ENCODE results near the gene NSG2. TPM values are rescaled to one million over a fixed set of nuclear protein-coding genes. Genes with fewer than 3 reads are reported as not detected.

NSG2 gene
- total and polyA plus RNA-seq, 2 of the 4 experiments (the other 2 are of a cell fraction): not detected

DNA sequence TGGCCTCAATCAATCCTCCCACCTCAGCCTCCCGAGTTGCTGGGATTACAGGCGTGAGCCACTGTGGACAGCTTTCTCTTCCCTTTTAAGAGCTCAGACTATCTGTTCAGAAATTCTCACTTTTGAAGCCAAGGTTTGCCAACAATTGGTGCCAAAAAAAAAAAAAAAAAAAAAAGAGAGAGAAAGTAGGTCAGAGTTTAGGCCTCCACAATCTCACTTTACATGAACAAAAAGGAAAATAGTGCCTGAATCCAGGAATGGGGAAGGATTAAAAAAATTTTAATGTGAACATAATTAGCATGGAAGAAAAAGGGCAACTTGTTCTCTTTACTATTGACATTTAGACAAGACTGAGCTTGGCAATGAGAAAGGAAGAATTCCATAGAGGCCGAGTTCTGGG lies 94.1 kb downstream of the NSG2 start:
- Histone ChIP-seq H3K14ac (replicated peaks; ENCODE audit: low read depth, low read length) (no peak overlapping the region), H2BK15ac (ENCODE audit: low read depth, low read length) (no peak overlapping the region), H3K27me3 (ENCODE audit: control insufficient read depth, insufficient read depth, low read length) (no peaks in the 10 kb centered on the region), H3K4me1 (ENCODE audit: control insufficient read depth, insufficient read depth, low read length) (no peaks in the 10 kb centered on the region), H3K56ac (ENCODE audit: extremely low read depth, insufficient read depth, low read length) (no peak overlapping the region), H3K18ac (ENCODE audit: low read depth, low read length) (no peak overlapping the region), H4K8ac (ENCODE audit: low read depth in 2 of 2, low read length in 2 of 2) (no peak overlapping the region), H4K5ac (ENCODE audit: low read depth, low read length) (no peak overlapping the region), H4K20me1 (ENCODE audit: insufficient read depth, low read length) (no peaks in the 10 kb centered on the region), H2AFZ (replicated peaks; ENCODE audit: low read length, poor library complexity) (no peak overlapping the region), H2BK5ac (ENCODE audit: low read depth, low read length, poor library complexity, severe bottlenecking) (no peak overlapping the region), H3K4me3 (ENCODE audit: insufficient read depth, low read depth, low read length) (no peak overlapping the region), H3K4me2 (ENCODE audit: low read depth, low read length) (no peak overlapping the region), H2BK120ac (ENCODE audit: low read depth, low read length) (no peak overlapping the region), H2AK5ac (ENCODE audit: low read depth, low read length) (no peak overlapping the region), H3K23ac (ENCODE audit: low read depth, low read length) (no peak overlapping the region), H3K9me3 (ENCODE audit: control insufficient read depth, insufficient read depth, low read length) (peaks cover 19% of the 10 kb centered on the region), H3K79me1 (ENCODE audit: low read depth in 1 of 2, low read length in 2 of 2) (no peaks in the 10 kb centered on the region), H2BK20ac (ENCODE audit: low read depth, low read length) (no peak overlapping the region), H3K36me3 (ENCODE audit: control insufficient read depth, insufficient read depth, low read length) (no peaks in the 10 kb centered on the region), H3K4ac (ENCODE audit: low read depth, low read length) (no peak overlapping the region), H4K91ac (ENCODE audit: insufficient read depth, low read depth, low read length) (no peak overlapping the region), H3K27ac (ENCODE audit: insufficient read depth, low read length) (no peak overlapping the region), H3K9ac (ENCODE audit: low read depth, low read length) (no peak overlapping the region), H2AK9ac (replicated peaks; ENCODE audit: low read depth, low read length, poor library complexity) (no peak overlapping the region), H3K9me1 (ENCODE audit: insufficient read depth, low read length) (no peaks in the 10 kb centered on the region)
- DNase-seq (no peak), ATAC-seq (ENCODE audit: low read depth) (no peak)
- 60% methylated on average over 1 of the region's 3 CpGs; no CpG with 5 or more reads in 1 of the 2 experiments for WGBS, 2 experiments (ENCODE audit: extremely low coverage in 2 of 2, insufficient read length in 1 of 2)
- dilution Hi-C loops (cut with HindIII; ENCODE audit: low sequenced_read_pairs, unreplicated experiment): no loop called here
- POLR2A ChIA-PET (ENCODE audit: unreplicated experiment): no interaction called here
- BruUV-seq (replicated peaks): no TSS peak
- intact Hi-C loops (cut with micrococcal nuclease): no loop called here
- in situ Hi-C loops (cut with MboI; ENCODE audit: low sequenced_read_pairs): no loop called here
- CTCF ChIA-PET: no interaction called here
- TF ChIP-seq, protein P1, sequence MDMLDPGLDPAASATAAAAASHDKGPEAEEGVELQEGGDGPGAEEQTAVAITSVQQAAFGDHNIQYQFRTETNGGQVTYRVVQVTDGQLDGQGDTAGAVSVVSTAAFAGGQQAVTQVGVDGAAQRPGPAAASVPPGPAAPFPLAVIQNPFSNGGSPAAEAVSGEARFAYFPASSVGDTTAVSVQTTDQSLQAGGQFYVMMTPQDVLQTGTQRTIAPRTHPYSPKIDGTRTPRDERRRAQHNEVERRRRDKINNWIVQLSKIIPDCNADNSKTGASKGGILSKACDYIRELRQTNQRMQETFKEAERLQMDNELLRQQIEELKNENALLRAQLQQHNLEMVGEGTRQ (IDR thresholded peaks at IDR 0.05; ENCODE audit: low read depth, low read length): no peak
- no peak for TF ChIP-seq RCOR1 (IDR thresholded peaks at IDR 0.05; ENCODE audit: insufficient replicate concordance, low read length)
